ENCODE measurements around the gene KCNE2.
"Not testable (repeated sequence)": the region's sequence is repeated elsewhere in the genome, so short reads cannot be mapped to it uniquely, and the experiment has no call there.

GRCh38 chr21:34417448-34418077, 53.8 kb downstream of the KCNE2 start:
- not testable (repeated sequence) for TF ChIP-seq CTCF, EP300 (IDR thresholded peaks at IDR 0.05)

Measured in tibial nerve (tissue), 4 donors.